ENCODE results near the gene ACOX2. TPM values are rescaled to one million over a fixed set of nuclear protein-coding genes. Genes with fewer than 3 reads are reported as not detected.

Gene ACOX2
- total and polyA plus RNA-seq, 4 donors = 74.3 to 214 (median 141) TPM

- no peaks in the 10 kb centered on the region for H3K36me3 ChIP-seq (ENCODE audit: control insufficient read depth in 4 of 4, insufficient read depth in 3 of 4, low read depth in 1 of 4, low read length in 3 of 4)
- H3K9ac ChIP-seq (ENCODE audit: low read depth in 1 of 2, low read length in 2 of 2) = no peak overlapping the region
- no peaks in the 10 kb centered on the region for H3K27me3 ChIP-seq (ENCODE audit: control insufficient read depth in 4 of 4, insufficient read depth in 4 of 4, low read length in 3 of 4)
- 49% methylated on average over 2 of the region's 2 CpGs for WGBS
- H3K4me3 ChIP-seq (ENCODE audit: low read depth in 1 of 3, low read length in 3 of 3) = no peak overlapping the region
- no peaks in the 10 kb centered on the region for H3K9me3 ChIP-seq (ENCODE audit: control insufficient read depth in 4 of 4, low read length in 3 of 4)
- no peak for DNase-seq (ENCODE audit: low spot score)
- no peak for TF ChIP-seq FOXA1 (IDR thresholded peaks at IDR 0.05)
- TF ChIP-seq NR2F2 (IDR thresholded peaks at IDR 0.05) = no peak
- no peak for TF ChIP-seq HNF4A (conservative IDR thresholded peaks at IDR 0.05)
- no peak for TF ChIP-seq ZBTB33 (IDR thresholded peaks at IDR 0.05)
- no peak overlapping the region for H3K27ac ChIP-seq (ENCODE audit: low read depth in 1 of 2, low read length in 2 of 2)
- peaks cover 8 to 43% (median 36%) of the 10 kb centered on the region in 4 donors for H3K4me1 ChIP-seq (ENCODE audit: control insufficient read depth in 4 of 4, insufficient read depth in 4 of 4, low read length in 3 of 4)
Observed at GRCh38 chr3:58488967-58489366, 48.0 kb downstream of the ACOX2 start.

DNA sequence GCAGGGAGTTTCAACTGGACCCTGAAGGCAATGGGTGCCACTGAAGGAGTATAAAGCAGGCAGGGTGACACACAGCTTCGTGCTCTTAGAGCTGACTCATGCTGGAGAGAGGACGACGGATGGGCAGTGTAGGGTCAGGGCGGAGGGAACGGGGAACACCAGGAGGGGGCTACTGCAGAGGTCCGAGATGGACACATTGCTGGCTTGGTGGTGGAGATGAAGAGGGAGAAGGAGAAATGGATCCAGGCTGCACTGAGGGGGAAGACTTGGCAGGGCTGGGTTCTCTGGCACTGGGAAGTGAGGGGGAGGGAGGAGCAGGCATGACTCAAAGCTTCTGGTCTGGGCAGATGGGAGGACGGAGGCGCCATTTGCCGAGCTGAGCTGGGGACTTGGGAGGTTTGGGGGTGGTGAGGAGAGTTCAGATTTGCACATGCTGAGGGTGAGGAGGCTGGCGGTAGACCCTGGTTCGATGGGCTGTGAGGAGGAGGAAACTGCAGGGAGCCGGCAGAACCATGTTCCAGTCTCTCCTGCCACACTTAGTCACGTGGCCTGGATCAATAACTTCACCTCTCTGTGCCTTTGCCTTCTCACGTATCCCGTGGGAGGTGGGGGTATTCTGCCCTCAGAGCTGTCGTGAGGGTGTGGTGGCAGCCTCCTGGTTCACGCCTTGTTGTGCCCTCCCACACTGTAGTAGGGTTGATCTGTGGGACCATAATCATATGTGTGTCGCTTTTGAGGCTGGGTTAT is 49.7 kb downstream of the ACOX2 start:
- Histone ChIP-seq H3K4me3 (ENCODE audit: low read depth in 1 of 3, low read length in 3 of 3) (peak overlapping the region; percentile 5 to 66 (median 13)), H3K27me3 (ENCODE audit: control insufficient read depth in 4 of 4, insufficient read depth in 4 of 4, low read length in 3 of 4) (no peaks in the 10 kb centered on the region), H3K27ac (ENCODE audit: low read depth in 1 of 2, low read length in 2 of 2) (peak overlapping the region; percentile 15 to 81), H3K9ac (ENCODE audit: low read depth in 1 of 2, low read length in 2 of 2) (no peak overlapping the region), H3K36me3 (ENCODE audit: control insufficient read depth in 4 of 4, insufficient read depth in 3 of 4, low read depth in 1 of 4, low read length in 3 of 4) (no peaks in the 10 kb centered on the region), H3K4me1 (ENCODE audit: control insufficient read depth in 4 of 4, insufficient read depth in 4 of 4, low read length in 3 of 4) (peaks cover 8 to 27% (median 22%) of the 10 kb centered on the region in 4 donors), H3K9me3 (ENCODE audit: control insufficient read depth in 4 of 4, low read length in 3 of 4) (no peaks in the 10 kb centered on the region)
- DNase-seq (ENCODE audit: low spot score) = no peak
- TF ChIP-seq RXRA (IDR thresholded peaks at IDR 0.05) (peak in 1 of 2 donors; percentile 34), RAD21 (IDR thresholded peaks at IDR 0.05) (peak in 1 of 2 donors; percentile 24), CTCF (IDR thresholded peaks at IDR 0.05; ENCODE audit: low read depth, low read length, missing input control) (no peak), ZBTB33 (IDR thresholded peaks at IDR 0.05) (no peak), GABPA (IDR thresholded peaks at IDR 0.05 in 1 of 2, conservative IDR thresholded peaks at IDR 0.05 in 1 of 2) (no peak), HNF4G (IDR thresholded peaks at IDR 0.05) (no peak), NR2F2 (IDR thresholded peaks at IDR 0.05) (no peak), SP1 (IDR thresholded peaks at IDR 0.05) (no peak), HNF4A (conservative IDR thresholded peaks at IDR 0.05) (peak in 1 of 2 donors; percentile 29), EGR1 (IDR thresholded peaks at IDR 0.05; ENCODE audit: low read depth in 2 of 2) (no peak), FOXA1 (IDR thresholded peaks at IDR 0.05) (no peak), TAF1 (conservative IDR thresholded peaks at IDR 0.05) (no peak), FOXA2 (IDR thresholded peaks at IDR 0.05) (no peak), YY1 (IDR thresholded peaks at IDR 0.05) (peak; percentile 89)
- TF ChIP-seq, protein P1, sequence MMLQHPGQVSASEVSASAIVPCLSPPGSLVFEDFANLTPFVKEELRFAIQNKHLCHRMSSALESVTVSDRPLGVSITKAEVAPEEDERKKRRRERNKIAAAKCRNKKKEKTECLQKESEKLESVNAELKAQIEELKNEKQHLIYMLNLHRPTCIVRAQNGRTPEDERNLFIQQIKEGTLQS (IDR thresholded peaks at IDR 0.05) = no peak
- TF ChIP-seq, protein P2, sequence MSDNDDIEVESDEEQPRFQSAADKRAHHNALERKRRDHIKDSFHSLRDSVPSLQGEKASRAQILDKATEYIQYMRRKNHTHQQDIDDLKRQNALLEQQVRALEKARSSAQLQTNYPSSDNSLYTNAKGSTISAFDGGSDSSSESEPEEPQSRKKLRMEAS (IDR thresholded peaks at IDR 0.05) = peak; percentile 80
- TF ChIP-seq, protein P3, sequence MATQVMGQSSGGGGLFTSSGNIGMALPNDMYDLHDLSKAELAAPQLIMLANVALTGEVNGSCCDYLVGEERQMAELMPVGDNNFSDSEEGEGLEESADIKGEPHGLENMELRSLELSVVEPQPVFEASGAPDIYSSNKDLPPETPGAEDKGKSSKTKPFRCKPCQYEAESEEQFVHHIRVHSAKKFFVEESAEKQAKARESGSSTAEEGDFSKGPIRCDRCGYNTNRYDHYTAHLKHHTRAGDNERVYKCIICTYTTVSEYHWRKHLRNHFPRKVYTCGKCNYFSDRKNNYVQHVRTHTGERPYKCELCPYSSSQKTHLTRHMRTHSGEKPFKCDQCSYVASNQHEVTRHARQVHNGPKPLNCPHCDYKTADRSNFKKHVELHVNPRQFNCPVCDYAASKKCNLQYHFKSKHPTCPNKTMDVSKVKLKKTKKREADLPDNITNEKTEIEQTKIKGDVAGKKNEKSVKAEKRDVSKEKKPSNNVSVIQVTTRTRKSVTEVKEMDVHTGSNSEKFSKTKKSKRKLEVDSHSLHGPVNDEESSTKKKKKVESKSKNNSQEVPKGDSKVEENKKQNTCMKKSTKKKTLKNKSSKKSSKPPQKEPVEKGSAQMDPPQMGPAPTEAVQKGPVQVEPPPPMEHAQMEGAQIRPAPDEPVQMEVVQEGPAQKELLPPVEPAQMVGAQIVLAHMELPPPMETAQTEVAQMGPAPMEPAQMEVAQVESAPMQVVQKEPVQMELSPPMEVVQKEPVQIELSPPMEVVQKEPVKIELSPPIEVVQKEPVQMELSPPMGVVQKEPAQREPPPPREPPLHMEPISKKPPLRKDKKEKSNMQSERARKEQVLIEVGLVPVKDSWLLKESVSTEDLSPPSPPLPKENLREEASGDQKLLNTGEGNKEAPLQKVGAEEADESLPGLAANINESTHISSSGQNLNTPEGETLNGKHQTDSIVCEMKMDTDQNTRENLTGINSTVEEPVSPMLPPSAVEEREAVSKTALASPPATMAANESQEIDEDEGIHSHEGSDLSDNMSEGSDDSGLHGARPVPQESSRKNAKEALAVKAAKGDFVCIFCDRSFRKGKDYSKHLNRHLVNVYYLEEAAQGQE (IDR thresholded peaks at IDR 0.05) = no peak
- 50% methylated on average over 18 of the region's 18 CpGs for WGBS
